ENCODE data around the gene COA7. TPM values are rescaled to one million over a fixed set of nuclear protein-coding genes. Genes with fewer than 3 reads are reported as not detected.

Gene COA7
- total and polyA plus RNA-seq, 10 of the 15 experiments (the other 5 are each of a cell fraction or from before 2014, with no cell fraction given) = 7.5 to 20.2 (median 15.4) TPM

DNA sequence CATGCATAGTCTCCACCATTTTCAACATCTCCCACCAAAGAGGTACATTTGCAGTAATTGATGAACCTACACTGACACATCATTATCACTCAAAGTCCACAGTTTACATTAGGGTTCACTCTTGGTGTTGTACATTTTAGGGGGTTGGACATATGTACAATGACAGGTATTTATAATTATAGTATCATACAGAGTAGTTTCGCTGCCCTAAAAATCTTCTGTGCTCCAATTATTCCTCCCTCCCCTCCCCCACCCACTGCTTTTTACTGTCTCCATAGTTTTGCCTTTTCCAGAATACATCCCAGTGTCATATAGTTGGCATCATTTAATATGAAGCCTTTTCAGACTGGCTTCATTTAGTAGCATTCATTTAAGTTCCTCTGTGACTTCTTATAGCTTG lies 13.6 kb downstream of the COA7 start (continued):
- TF ChIP-seq, protein P1, sequence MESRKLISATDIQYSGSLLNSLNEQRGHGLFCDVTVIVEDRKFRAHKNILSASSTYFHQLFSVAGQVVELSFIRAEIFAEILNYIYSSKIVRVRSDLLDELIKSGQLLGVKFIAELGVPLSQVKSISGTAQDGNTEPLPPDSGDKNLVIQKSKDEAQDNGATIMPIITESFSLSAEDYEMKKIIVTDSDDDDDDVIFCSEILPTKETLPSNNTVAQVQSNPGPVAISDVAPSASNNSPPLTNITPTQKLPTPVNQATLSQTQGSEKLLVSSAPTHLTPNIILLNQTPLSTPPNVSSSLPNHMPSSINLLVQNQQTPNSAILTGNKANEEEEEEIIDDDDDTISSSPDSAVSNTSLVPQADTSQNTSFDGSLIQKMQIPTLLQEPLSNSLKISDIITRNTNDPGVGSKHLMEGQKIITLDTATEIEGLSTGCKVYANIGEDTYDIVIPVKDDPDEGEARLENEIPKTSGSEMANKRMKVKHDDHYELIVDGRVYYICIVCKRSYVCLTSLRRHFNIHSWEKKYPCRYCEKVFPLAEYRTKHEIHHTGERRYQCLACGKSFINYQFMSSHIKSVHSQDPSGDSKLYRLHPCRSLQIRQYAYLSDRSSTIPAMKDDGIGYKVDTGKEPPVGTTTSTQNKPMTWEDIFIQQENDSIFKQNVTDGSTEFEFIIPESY (IDR thresholded peaks at IDR 0.05) = no peak
- TF ChIP-seq POU2F2 (IDR thresholded peaks at IDR 0.05; ENCODE audit: borderline replicate concordance, low read depth, low read length) = no peak
- no peak for TF ChIP-seq GABPA (IDR thresholded peaks at IDR 0.05; ENCODE audit: low read depth)
- no peak for TF ChIP-seq NFYB (IDR thresholded peaks at IDR 0.05; ENCODE audit: insufficient read depth, low read depth, low read length)
- TF ChIP-seq STAT3 (IDR thresholded peaks at IDR 0.05; ENCODE audit: low read depth, low read length) = no peak
- TF ChIP-seq CBFB (IDR thresholded peaks at IDR 0.05; ENCODE audit: low read depth) = no peak

DNA sequence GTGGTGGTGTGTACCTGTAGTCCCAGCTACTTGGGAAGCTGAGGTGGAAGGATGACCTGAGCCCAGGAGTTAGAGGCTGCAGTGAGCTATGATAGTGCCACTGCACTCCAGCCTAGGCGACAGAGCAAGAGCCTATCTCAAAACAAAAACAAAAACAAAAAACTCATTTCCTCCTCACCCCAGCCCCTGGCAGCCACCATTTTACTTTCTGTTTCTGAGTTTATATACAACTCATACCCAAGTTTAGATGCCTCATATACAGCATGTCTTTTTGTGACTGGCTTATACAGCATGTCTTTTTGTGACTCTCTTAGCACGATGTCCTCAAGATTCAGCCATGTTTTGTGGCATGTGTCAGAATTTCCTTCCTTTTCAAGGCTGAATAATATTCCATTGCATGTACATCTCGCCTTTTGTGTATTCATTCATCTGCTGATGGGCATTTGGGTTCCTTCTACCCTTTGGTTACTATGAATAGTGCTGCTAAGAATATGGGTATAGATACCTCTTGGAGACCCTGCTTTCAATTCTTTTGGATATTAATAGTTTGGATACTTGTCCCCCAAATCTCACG lies 14.7 kb downstream of the COA7 start:
- FAIRE-seq = no peak

More for the DNA sequence above, 14.7 kb downstream of the COA7 start:
- Histone ChIP-seq H3K27ac (ENCODE audit: control insufficient read depth, insufficient read depth) (no peak overlapping the region), H3K4me1 (ENCODE audit: control insufficient read depth, insufficient read depth, low read length) (no peaks in the 10 kb centered on the region), H2AFZ (ENCODE audit: control insufficient read depth, low read depth, low read length) (no peak overlapping the region), H3K9me3 (replicated peaks; ENCODE audit: control insufficient read depth, insufficient read depth, low read length) (no peaks in the 10 kb centered on the region), H3K36me3 (ENCODE audit: control insufficient read depth in 2 of 2, insufficient read depth in 2 of 2, low read length in 1 of 2) (peaks cover 7% of the 10 kb centered on the region in 2 experiments; a peak in 3 of 4 replicates), H3K4me2 (ENCODE audit: control insufficient read depth, insufficient read depth) (no peak overlapping the region), H4K20me1 (ENCODE audit: control insufficient read depth, insufficient read depth) (no peaks in the 10 kb centered on the region), H3K27me3 (replicated peaks in 1 of 2; ENCODE audit: control insufficient read depth in 2 of 2, insufficient read depth in 2 of 2, low read length in 1 of 2) (no peaks in the 10 kb centered on the region), H3K79me2 (ENCODE audit: control insufficient read depth, insufficient read depth, low read length) (no peaks in the 10 kb centered on the region), H3K4me3 (no peak overlapping the region), H3K9ac (ENCODE audit: control insufficient read depth, insufficient read depth, low read length) (no peak overlapping the region)
- WGBS (ENCODE audit: insufficient coverage, insufficient replicate concordance, low lambda C conversion rate, missing lambda C conversion rate) = 99% methylated on average over 4 of the region's 4 CpGs
- ChIA-PET CTCF (interaction anchor here (1.1 kb wide), 1 partner anchor 287 kb away, joined by 3 read pairs; no protein-coding TSS in a partner anchor), SMC1A (ENCODE audit: uncharacterized antibody, unreplicated experiment) (interaction anchor here (1.5 to 1.8 kb wide), 2 partner anchors 24 to 276 kb away, joined by 3 to 4 read pairs; no protein-coding TSS in a partner anchor), RAD21 (ENCODE audit: unreplicated experiment) (interaction anchor here (0.6 kb wide), 1 partner anchor 154 kb away, joined by 3 read pairs; no protein-coding TSS in a partner anchor), POLR2A (no interaction called here)
- no TSS peak for BruUV-seq (replicated peaks)
- in situ Hi-C loops (cut with MboI) (loop anchor here (10.0 kb wide), 1 partner anchor 539 kb away; the partner anchor contains the start of gene ZFYVE9), intact Hi-C loops (cut with micrococcal nuclease; ENCODE audit: unreplicated experiment) (loop anchor here (10.0 kb wide), 2 partner anchors 129 to 319 kb away; partner anchors contain the start of genes CC2D1B and TUT4)
- ATAC-seq = no peak
- TF ChIP-seq, protein P2, sequence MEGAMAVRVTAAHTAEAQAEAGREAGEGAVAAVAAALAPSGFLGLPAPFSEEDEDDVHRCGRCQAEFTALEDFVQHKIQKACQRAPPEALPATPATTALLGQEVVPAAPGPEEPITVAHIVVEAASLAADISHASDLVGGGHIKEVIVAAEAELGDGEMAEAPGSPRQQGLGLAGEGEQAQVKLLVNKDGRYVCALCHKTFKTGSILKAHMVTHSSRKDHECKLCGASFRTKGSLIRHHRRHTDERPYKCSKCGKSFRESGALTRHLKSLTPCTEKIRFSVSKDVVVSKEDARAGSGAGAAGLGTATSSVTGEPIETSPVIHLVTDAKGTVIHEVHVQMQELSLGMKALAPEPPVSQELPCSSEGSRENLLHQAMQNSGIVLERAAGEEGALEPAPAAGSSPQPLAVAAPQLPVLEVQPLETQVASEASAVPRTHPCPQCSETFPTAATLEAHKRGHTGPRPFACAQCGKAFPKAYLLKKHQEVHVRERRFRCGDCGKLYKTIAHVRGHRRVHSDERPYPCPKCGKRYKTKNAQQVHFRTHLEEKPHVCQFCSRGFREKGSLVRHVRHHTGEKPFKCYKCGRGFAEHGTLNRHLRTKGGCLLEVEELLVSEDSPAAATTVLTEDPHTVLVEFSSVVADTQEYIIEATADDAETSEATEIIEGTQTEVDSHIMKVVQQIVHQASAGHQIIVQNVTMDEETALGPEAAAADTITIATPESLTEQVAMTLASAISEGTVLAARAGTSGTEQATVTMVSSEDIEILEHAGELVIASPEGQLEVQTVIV (IDR thresholded peaks at IDR 0.05; ENCODE audit: borderline replicate concordance, partially characterized antibody) = no peak
- TF ChIP-seq, protein P3, sequence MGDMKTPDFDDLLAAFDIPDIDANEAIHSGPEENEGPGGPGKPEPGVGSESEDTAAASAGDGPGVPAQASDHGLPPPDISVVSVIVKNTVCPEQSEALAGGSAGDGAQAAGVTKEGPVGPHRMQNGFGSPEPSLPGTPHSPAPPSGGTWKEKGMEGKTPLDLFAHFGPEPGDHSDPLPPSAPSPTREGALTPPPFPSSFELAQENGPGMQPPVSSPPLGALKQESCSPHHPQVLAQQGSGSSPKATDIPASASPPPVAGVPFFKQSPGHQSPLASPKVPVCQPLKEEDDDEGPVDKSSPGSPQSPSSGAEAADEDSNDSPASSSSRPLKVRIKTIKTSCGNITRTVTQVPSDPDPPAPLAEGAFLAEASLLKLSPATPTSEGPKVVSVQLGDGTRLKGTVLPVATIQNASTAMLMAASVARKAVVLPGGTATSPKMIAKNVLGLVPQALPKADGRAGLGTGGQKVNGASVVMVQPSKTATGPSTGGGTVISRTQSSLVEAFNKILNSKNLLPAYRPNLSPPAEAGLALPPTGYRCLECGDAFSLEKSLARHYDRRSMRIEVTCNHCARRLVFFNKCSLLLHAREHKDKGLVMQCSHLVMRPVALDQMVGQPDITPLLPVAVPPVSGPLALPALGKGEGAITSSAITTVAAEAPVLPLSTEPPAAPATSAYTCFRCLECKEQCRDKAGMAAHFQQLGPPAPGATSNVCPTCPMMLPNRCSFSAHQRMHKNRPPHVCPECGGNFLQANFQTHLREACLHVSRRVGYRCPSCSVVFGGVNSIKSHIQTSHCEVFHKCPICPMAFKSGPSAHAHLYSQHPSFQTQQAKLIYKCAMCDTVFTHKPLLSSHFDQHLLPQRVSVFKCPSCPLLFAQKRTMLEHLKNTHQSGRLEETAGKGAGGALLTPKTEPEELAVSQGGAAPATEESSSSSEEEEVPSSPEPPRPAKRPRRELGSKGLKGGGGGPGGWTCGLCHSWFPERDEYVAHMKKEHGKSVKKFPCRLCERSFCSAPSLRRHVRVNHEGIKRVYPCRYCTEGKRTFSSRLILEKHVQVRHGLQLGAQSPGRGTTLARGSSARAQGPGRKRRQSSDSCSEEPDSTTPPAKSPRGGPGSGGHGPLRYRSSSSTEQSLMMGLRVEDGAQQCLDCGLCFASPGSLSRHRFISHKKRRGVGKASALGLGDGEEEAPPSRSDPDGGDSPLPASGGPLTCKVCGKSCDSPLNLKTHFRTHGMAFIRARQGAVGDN (IDR thresholded peaks at IDR 0.05) = no peak
- no peak for DNase-seq (ENCODE audit: low read depth, low spot score)
